Endodermal cell (in vitro differentiated cells): ENCODE measurements around the gene FAM53A. TPM values are rescaled to one million over a fixed set of nuclear protein-coding genes. Genes with fewer than 3 reads are reported as not detected.
"Not testable (repeated sequence)": the region's sequence is repeated elsewhere in the genome, so short reads cannot be mapped to it uniquely, and the experiment has no call there.

Source experiments
- DNase-seq: peaks from one replicate; pipeline ENCODE4 v3.0.0-alpha.2; 2017
- H3K27ac ChIP-seq: 2 replicates; pipeline ENCODE4 v1.5.1; 2013; ENCODE audit warnings: mild to moderate bottlenecking, low read depth, low read length, moderate library complexity
- H3K27me3 ChIP-seq: 2 replicates; pipeline ENCODE4 v1.6.1; 2013; ENCODE audit warnings: mild to moderate bottlenecking, low read length, moderate library complexity; ENCODE audit not compliant: insufficient read depth, control insufficient read depth, poor library complexity, severe bottlenecking
- H3K36me3 ChIP-seq: 2 replicates; pipeline ENCODE4 v1.7.0; 2013; ENCODE audit warnings: mild to moderate bottlenecking, low read length, moderate library complexity; ENCODE audit not compliant: control insufficient read depth, insufficient read depth
- H3K4me1 ChIP-seq: one replicate; pipeline ENCODE4 v1.7.0; 2013; ENCODE audit warnings: low read length; ENCODE audit not compliant: control insufficient read depth, insufficient read depth
- H3K4me3 ChIP-seq: 2 replicates; pipeline ENCODE4 v1.5.1; 2013; ENCODE audit warnings: mild to moderate bottlenecking, low read length, moderate library complexity
- H3K9ac ChIP-seq: 2 replicates; pipeline ENCODE4 v1.6.1; 2013; ENCODE audit warnings: mild to moderate bottlenecking, low read length, moderate library complexity; ENCODE audit not compliant: poor library complexity, severe bottlenecking; ENCODE audit errors: extremely low read depth
- H3K9me3 ChIP-seq: 2 replicates; pipeline ENCODE4 v1.6.1; 2013; ENCODE audit warnings: mild to moderate bottlenecking, low read length, moderate library complexity; ENCODE audit not compliant: control insufficient read depth
- H3K27ac Mint-ChIP-seq: 2 replicates; pipeline ENCODE4 v1.8.0; 2020; ENCODE audit warnings: mixed read lengths
- H3K27me3 Mint-ChIP-seq: 2 replicates; pipeline ENCODE4 v1.8.0; 2021; ENCODE audit warnings: mild to moderate bottlenecking, mixed read lengths; ENCODE audit not compliant: insufficient read depth
- H3K36me3 Mint-ChIP-seq: 2 replicates; pipeline ENCODE4 v1.8.0; 2020; ENCODE audit warnings: low read depth, mixed read lengths
- H3K4me1 Mint-ChIP-seq: 2 replicates; pipeline ENCODE4 v1.8.0; 2020; ENCODE audit warnings: mixed read lengths
- H3K4me3 Mint-ChIP-seq: 2 replicates; pipeline ENCODE4 v1.8.0; 2020; ENCODE audit warnings: mild to moderate bottlenecking, moderate library complexity, mixed read lengths
- H3K9me3 Mint-ChIP-seq: 2 replicates; pipeline ENCODE4 v1.8.0; 2020; ENCODE audit warnings: mild to moderate bottlenecking, mixed read lengths
- CTCF ChIP-seq: fragments of 200-600 bp; sonication (generic); conservative IDR thresholded peaks from 2 replicates; pipeline ENCODE4 v1.5.0; 2021; ENCODE audit warnings: antibody characterized with exemption, mild to moderate bottlenecking
- WGBS, 2 experiments: methylation state at CpG; one replicate each; pipeline versions ENCODE4 v1.1.5 to v1.1.7; 2013; ENCODE audit warnings: missing lambda C conversion rate in 2 of 2, mixed read lengths in 1 of 2; ENCODE audit not compliant: insufficient coverage in 1 of 2, insufficient read length in 1 of 2; 5-methylcytosine and 5-hydroxymethylcytosine counted together
- total RNA-seq, 2 donors: library from RNA; stranded (reverse); fragmentation: NEBNext Ultra II Directional in 1 of 2; extraction: Animal tissue kit (Norgen Biotek cat#: 25700) in 1 of 2; gene quantifications; 2 replicates in 1 of 2; 3 replicates in 1 of 2; pipeline ENCODE4 v1.2.1, GENCODE V29; 2021

FAM53A gene
- total RNA-seq, 2 donors from 2014 or later, result 3.7 to 4.9 TPM

- no peak overlapping the region for H3K27ac Mint-ChIP-seq
- H3K4me3 Mint-ChIP-seq, result no peak overlapping the region
- TF ChIP-seq CTCF, result no peak
- no peak for DNase-seq
- Histone ChIP-seq H3K27me3 (no peaks in the 10 kb centered on the region), H3K27ac (no peak overlapping the region), H3K4me1 (no peaks in the 10 kb centered on the region), H3K9ac (no peak overlapping the region), H3K4me3 (no peak overlapping the region), H3K36me3 (no peaks in the 10 kb centered on the region), H3K9me3 (no peaks in the 10 kb centered on the region)
- H3K4me1 Mint-ChIP-seq, result no peaks in the 10 kb centered on the region
- WGBS, 2 experiments, result 90 to 91% methylated on average over 18 to 24 of the region's 24 CpGs
- H3K36me3 Mint-ChIP-seq, result no peaks in the 10 kb centered on the region
- H3K9me3 Mint-ChIP-seq, result no peaks in the 10 kb centered on the region
- H3K27me3 Mint-ChIP-seq, result no peaks in the 10 kb centered on the region
Observed at GRCh38 chr4:1608196-1608820, 75.8 kb downstream of the FAM53A start.

GRCh38 chr4:1607436-1608195 lies 76.5 kb downstream of the FAM53A start:
- 92 to 93% methylated on average over 19 to 23 of the region's 23 CpGs for whole genome bisulfite sequencing, 2 experiments
- H3K4me1 ChIP-seq, H3K36me3 ChIP-seq, H3K9me3 Mint-ChIP-seq, H3K4me1 Mint-ChIP-seq, DNase-seq, H3K4me3 Mint-ChIP-seq, H3K27ac ChIP-seq, H3K4me3 ChIP-seq, H3K9ac ChIP-seq, H3K27me3 Mint-ChIP-seq, H3K9me3 ChIP-seq, H3K27ac Mint-ChIP-seq, H3K27me3 ChIP-seq, H3K36me3 Mint-ChIP-seq: not testable (repeated sequence)

- no peaks in the 10 kb centered on the region for H3K27me3 Mint-ChIP-seq
- no peaks in the 10 kb centered on the region for H3K9me3 ChIP-seq
- H3K4me1 ChIP-seq, result no peaks in the 10 kb centered on the region
- H3K36me3 ChIP-seq, result no peaks in the 10 kb centered on the region
- no peaks in the 10 kb centered on the region for H3K27me3 ChIP-seq
- 67 to 82% methylated on average over 8 to 19 of the region's 19 CpGs for WGBS, 2 experiments
- no peak overlapping the region for H3K4me3 Mint-ChIP-seq
- TF ChIP-seq CTCF, result no peak
- no peak overlapping the region for H3K9ac ChIP-seq
- no peak overlapping the region for H3K4me3 ChIP-seq
- H3K9me3 Mint-ChIP-seq, result no peaks in the 10 kb centered on the region
- H3K27ac ChIP-seq, result no peak overlapping the region
- H3K36me3 Mint-ChIP-seq, result no peaks in the 10 kb centered on the region
- DNase-seq, result no peak
- no peak overlapping the region for H3K27ac Mint-ChIP-seq
- no peaks in the 10 kb centered on the region for H3K4me1 Mint-ChIP-seq
Observed at GRCh38 chr4:1604706-1605205, 79.4 kb downstream of the FAM53A start.
